ENCODE measurements around the gene JARID2. TPM values are rescaled to one million over a fixed set of nuclear protein-coding genes. Genes with fewer than 3 reads are reported as not detected.

JARID2 gene
- polyA plus RNA-seq, 1 donor from 2014 or later: 25.5 TPM

GRCh38 chr6:15423286-15423993, 177.6 kb downstream of the JARID2 start:
- H4K20me1 ChIP-seq (ENCODE audit: insufficient read depth): no peaks in the 10 kb centered on the region
- no peaks in the 10 kb centered on the region for H3K9me3 ChIP-seq (ENCODE audit: low read length)
- no peaks in the 10 kb centered on the region for H3K27me3 ChIP-seq (ENCODE audit: insufficient read depth, low read depth, low read length)
- TF ChIP-seq RAD21 (conservative IDR thresholded peaks at IDR 0.05) (no peak), POLR2AphosphoS5 (IDR thresholded peaks at IDR 0.05) (no peak), MXI1 (conservative IDR thresholded peaks at IDR 0.05; ENCODE audit: poor library complexity, severe bottlenecking) (no peak), TAF1 (IDR thresholded peaks at IDR 0.05; ENCODE audit: low read depth) (no peak), SMC3 (conservative IDR thresholded peaks at IDR 0.05; ENCODE audit: poor library complexity) (no peak), EP300 (conservative IDR thresholded peaks at IDR 0.05; ENCODE audit: poor library complexity, severe bottlenecking) (no peak), EZH2 (IDR thresholded peaks at IDR 0.05; ENCODE audit: borderline replicate concordance, insufficient read depth, low read length, poor library complexity, severe bottlenecking) (no peak)
- TF ChIP-seq, protein P1, sequence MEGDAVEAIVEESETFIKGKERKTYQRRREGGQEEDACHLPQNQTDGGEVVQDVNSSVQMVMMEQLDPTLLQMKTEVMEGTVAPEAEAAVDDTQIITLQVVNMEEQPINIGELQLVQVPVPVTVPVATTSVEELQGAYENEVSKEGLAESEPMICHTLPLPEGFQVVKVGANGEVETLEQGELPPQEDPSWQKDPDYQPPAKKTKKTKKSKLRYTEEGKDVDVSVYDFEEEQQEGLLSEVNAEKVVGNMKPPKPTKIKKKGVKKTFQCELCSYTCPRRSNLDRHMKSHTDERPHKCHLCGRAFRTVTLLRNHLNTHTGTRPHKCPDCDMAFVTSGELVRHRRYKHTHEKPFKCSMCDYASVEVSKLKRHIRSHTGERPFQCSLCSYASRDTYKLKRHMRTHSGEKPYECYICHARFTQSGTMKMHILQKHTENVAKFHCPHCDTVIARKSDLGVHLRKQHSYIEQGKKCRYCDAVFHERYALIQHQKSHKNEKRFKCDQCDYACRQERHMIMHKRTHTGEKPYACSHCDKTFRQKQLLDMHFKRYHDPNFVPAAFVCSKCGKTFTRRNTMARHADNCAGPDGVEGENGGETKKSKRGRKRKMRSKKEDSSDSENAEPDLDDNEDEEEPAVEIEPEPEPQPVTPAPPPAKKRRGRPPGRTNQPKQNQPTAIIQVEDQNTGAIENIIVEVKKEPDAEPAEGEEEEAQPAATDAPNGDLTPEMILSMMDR (IDR thresholded peaks at IDR 0.05; ENCODE audit: poor library complexity, severe bottlenecking): no peak
- TF ChIP-seq, protein P2, sequence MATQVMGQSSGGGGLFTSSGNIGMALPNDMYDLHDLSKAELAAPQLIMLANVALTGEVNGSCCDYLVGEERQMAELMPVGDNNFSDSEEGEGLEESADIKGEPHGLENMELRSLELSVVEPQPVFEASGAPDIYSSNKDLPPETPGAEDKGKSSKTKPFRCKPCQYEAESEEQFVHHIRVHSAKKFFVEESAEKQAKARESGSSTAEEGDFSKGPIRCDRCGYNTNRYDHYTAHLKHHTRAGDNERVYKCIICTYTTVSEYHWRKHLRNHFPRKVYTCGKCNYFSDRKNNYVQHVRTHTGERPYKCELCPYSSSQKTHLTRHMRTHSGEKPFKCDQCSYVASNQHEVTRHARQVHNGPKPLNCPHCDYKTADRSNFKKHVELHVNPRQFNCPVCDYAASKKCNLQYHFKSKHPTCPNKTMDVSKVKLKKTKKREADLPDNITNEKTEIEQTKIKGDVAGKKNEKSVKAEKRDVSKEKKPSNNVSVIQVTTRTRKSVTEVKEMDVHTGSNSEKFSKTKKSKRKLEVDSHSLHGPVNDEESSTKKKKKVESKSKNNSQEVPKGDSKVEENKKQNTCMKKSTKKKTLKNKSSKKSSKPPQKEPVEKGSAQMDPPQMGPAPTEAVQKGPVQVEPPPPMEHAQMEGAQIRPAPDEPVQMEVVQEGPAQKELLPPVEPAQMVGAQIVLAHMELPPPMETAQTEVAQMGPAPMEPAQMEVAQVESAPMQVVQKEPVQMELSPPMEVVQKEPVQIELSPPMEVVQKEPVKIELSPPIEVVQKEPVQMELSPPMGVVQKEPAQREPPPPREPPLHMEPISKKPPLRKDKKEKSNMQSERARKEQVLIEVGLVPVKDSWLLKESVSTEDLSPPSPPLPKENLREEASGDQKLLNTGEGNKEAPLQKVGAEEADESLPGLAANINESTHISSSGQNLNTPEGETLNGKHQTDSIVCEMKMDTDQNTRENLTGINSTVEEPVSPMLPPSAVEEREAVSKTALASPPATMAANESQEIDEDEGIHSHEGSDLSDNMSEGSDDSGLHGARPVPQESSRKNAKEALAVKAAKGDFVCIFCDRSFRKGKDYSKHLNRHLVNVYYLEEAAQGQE (IDR thresholded peaks at IDR 0.05; ENCODE audit: borderline replicate concordance): no peak
- H3K9ac ChIP-seq (ENCODE audit: low read length): no peak overlapping the region
- H3K79me2 ChIP-seq (replicated peaks; ENCODE audit: insufficient read depth, low read length): peaks cover 61% of the 10 kb centered on the region
- no peaks in the 10 kb centered on the region for H3K9me2 ChIP-seq (ENCODE audit: insufficient read depth, low read length)
- H3K36me3 ChIP-seq (ENCODE audit: insufficient read depth, low read length): no peaks in the 10 kb centered on the region
- H3K27ac ChIP-seq (ENCODE audit: low read length): no peak overlapping the region
- no peak overlapping the region for H3K4me3 ChIP-seq (ENCODE audit: low read length)
- H3F3A ChIP-seq (ENCODE audit: insufficient read depth, low read length, poor library complexity, severe bottlenecking): no peaks in the 10 kb centered on the region
- no peak overlapping the region for H2AFZ ChIP-seq (ENCODE audit: low read depth, low read length)
- no peak overlapping the region for H3K4me2 ChIP-seq (ENCODE audit: low read length)

DNA sequence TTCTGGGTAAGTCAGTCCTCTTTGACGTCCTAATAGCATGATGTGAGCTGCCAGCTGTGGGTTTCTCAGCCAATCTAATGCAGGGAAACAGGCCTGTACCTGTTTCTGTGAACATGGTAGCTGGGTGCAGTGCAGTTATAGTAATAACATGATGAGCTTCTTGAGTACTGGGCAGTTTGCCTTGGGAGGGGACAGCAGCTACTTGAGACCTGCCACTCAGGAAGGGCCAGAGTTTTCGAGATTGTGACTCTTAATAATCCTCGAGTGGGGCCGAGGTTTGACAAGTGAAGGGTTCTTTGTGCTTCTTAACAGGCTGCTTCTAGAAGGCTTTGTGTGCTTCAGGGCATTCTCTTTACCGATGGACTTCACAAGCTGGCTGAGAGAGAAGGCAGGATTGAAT, 180.1 kb downstream of the JARID2 start:
- TF ChIP-seq, protein P1 (IDR thresholded peaks at IDR 0.05; ENCODE audit: poor library complexity, severe bottlenecking): no peak
- TF ChIP-seq EZH2 (IDR thresholded peaks at IDR 0.05; ENCODE audit: borderline replicate concordance, insufficient read depth, low read length, poor library complexity, severe bottlenecking): no peak
- peak; percentile 30 for TF ChIP-seq EP300 (conservative IDR thresholded peaks at IDR 0.05; ENCODE audit: poor library complexity, severe bottlenecking)
- no peaks in the 10 kb centered on the region for H3K9me2 ChIP-seq (ENCODE audit: insufficient read depth, low read length)
- H2AFZ ChIP-seq (ENCODE audit: low read depth, low read length): no peak overlapping the region
- H3K9ac ChIP-seq (ENCODE audit: low read length): peak overlapping the region; percentile 63
- H3K79me2 ChIP-seq (replicated peaks; ENCODE audit: insufficient read depth, low read length): peaks cover 72% of the 10 kb centered on the region
- peak overlapping the region; percentile 52 for H3K4me3 ChIP-seq (ENCODE audit: low read length)
- H3K27ac ChIP-seq (ENCODE audit: low read length): peak overlapping the region; percentile 94
- H3K4me2 ChIP-seq (ENCODE audit: low read length): no peak overlapping the region
- H3K36me3 ChIP-seq (ENCODE audit: insufficient read depth, low read length): no peaks in the 10 kb centered on the region
- H3K9me3 ChIP-seq (ENCODE audit: low read length): no peaks in the 10 kb centered on the region
- H3F3A ChIP-seq (ENCODE audit: insufficient read depth, low read length, poor library complexity, severe bottlenecking): no peaks in the 10 kb centered on the region
- H4K20me1 ChIP-seq (ENCODE audit: insufficient read depth): no peaks in the 10 kb centered on the region
- H3K27me3 ChIP-seq (ENCODE audit: insufficient read depth, low read depth, low read length): no peaks in the 10 kb centered on the region
